B cell (primary cell): ENCODE results near the gene TRIM65.

Experiments
- EZH2 ChIP-seq: IDR thresholded peaks from 2 replicates; pipeline ENCODE4 v1.6.1; 2012; ENCODE audit warnings: borderline replicate concordance, low read depth, mild to moderate bottlenecking, moderate library complexity, low read length; ENCODE audit not compliant: insufficient read depth, poor library complexity, severe bottlenecking
- TF ChIP-seq, protein P1 (sequence below): fragments of 200-600 bp; IDR thresholded peaks from one replicate; pipeline ENCODE4 v1.8.0; 2022; ENCODE audit warnings: antibody characterized with exemption, mild to moderate bottlenecking

DNA sequence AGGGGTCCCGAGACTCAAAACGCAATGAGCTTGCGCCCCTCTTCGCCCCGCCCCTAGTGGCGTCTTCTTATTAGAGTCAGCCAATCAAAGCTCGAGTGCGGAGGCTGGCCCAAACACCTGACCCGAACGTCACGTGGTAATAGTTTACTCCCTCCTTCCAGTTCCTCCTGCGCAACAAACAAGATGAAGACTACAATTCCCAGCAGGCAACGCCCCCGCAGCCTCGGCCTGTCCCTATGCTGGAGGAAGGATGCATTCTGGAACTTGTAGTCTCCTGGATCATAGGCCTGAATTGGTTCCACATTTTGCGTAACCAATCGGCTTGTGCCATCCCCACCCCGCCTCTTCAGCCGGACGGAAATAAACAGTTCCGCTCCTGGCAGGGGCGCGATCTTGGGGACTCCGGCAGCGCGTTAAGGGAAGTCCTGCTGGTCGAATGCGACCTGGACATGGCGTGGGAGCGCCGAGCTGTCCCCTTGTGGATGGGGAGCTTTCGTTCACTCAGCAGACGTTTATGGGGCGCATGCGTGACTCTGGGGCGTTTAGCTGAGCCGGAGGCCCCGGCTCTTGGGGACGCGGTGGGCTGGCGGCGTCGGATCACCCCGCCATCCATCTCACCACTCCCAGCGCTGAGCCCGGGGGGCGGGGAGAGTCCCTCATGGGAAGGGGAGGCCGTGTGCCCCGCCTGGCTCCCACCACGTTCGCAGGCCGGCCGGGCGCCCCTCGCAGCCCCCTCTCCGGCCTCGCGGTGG, 41.3 kb downstream of the TRIM65 start, which contains the start of gene WBP2:
- TF ChIP-seq, protein P1, sequence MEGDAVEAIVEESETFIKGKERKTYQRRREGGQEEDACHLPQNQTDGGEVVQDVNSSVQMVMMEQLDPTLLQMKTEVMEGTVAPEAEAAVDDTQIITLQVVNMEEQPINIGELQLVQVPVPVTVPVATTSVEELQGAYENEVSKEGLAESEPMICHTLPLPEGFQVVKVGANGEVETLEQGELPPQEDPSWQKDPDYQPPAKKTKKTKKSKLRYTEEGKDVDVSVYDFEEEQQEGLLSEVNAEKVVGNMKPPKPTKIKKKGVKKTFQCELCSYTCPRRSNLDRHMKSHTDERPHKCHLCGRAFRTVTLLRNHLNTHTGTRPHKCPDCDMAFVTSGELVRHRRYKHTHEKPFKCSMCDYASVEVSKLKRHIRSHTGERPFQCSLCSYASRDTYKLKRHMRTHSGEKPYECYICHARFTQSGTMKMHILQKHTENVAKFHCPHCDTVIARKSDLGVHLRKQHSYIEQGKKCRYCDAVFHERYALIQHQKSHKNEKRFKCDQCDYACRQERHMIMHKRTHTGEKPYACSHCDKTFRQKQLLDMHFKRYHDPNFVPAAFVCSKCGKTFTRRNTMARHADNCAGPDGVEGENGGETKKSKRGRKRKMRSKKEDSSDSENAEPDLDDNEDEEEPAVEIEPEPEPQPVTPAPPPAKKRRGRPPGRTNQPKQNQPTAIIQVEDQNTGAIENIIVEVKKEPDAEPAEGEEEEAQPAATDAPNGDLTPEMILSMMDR, result peak; percentile 64
- TF ChIP-seq EZH2, result no peak
